Esophagus muscularis mucosa (tissue), 4 donors: ENCODE data around the gene ATP2B2. TPM values are rescaled to one million over a fixed set of nuclear protein-coding genes. Genes with fewer than 3 reads are reported as not detected.

ENCODE experiments used
- DNase-seq: peaks from one replicate; pipeline ENCODE4 v3.0.0-alpha.2; 2017; ENCODE audit errors: extremely low spot score
- H3K27ac ChIP-seq, 4 donors: fragments of 200-600 bp; sonication (generic); replicated peaks in 1 of 4; 1 replicate in 3 of 4; 2 replicates in 1 of 4; pipeline ENCODE4 v1.5.1; 2016 to 2019; ENCODE audit warnings: mild to moderate bottlenecking in 1 of 4
- H3K27me3 ChIP-seq, 4 donors: fragments of 200-600 bp; sonication (generic); one replicate each; pipeline versions ENCODE4 v1.5.1 to v1.6.0; 2016 to 2019
- H3K36me3 ChIP-seq, 4 donors: fragments of 200-600 bp; sonication (generic); one replicate each; pipeline ENCODE4 v1.5.1; 2016 to 2019
- H3K4me1 ChIP-seq, 4 donors: fragments of 200-600 bp; sonication (generic); one replicate each; pipeline ENCODE4 v1.5.1; 2016 to 2019
- H3K4me3 ChIP-seq, 4 donors: fragments of 200-600 bp; sonication (generic); 1 replicate in 2 of 4; 2 replicates in 2 of 4; pipeline ENCODE4 v1.5.1; 2016 to 2019; ENCODE audit warnings: mild to moderate bottlenecking in 4 of 4, moderate library complexity in 1 of 4
- H3K9me3 ChIP-seq, 4 donors: fragments of 200-600 bp; sonication (generic); 1 replicate in 3 of 4; 2 replicates in 1 of 4; pipeline ENCODE4 v1.5.1; 2016 to 2019
- CTCF ChIP-seq, 3 experiments: fragments of 200-600 bp in 2 of 3; fragments of 450-650 bp in 1 of 3; sonication (generic) in 2 of 3; IDR thresholded peaks; one replicate each; pipeline ENCODE4 v1.5.1; 2017 to 2019; ENCODE audit warnings: antibody characterized with exemption in 3 of 3, mild to moderate bottlenecking in 2 of 3, moderate library complexity in 1 of 3
- EP300 ChIP-seq: sonication (generic); formaldehyde crosslinking; IDR thresholded peaks from one replicate; pipeline ENCODE4 v1.6.1; 2017; ENCODE audit warnings: antibody characterized with exemption
- POLR2A ChIP-seq: fragments of 450-650 bp; IDR thresholded peaks from one replicate; pipeline ENCODE4 v1.6.1; 2017; ENCODE audit warnings: antibody characterized with exemption, moderate library complexity, mild to moderate bottlenecking, low read depth
- POLR2AphosphoS5 ChIP-seq, 2 donors: sonication (generic); formaldehyde crosslinking; IDR thresholded peaks; one replicate each; pipeline ENCODE4 v1.6.1; 2017; ENCODE audit warnings: antibody characterized with exemption in 2 of 2
- WGBS: methylation state at CpG from one replicate; pipeline ENCODE4 v1.1.5; 2018; 5-methylcytosine and 5-hydroxymethylcytosine counted together
- intact Hi-C: fragments of 100-400 bp; cut with DNase I; formaldehyde crosslinking; loops from one replicate; pipeline ENCODE4 v1.15.1; 2023
- total RNA-seq, 4 donors: library from RNA; depleted of rRNA; stranded (reverse); fragments of >200 nt; gene quantifications; one replicate each; pipeline versions ENCODE4 v1.1.0 to v1.2.1, GENCODE V29; 2016

Gene ATP2B2
- total RNA-seq, 4 donors from 2014 or later, result under 0.01 to 0.75 (median 0.39) TPM

DNA sequence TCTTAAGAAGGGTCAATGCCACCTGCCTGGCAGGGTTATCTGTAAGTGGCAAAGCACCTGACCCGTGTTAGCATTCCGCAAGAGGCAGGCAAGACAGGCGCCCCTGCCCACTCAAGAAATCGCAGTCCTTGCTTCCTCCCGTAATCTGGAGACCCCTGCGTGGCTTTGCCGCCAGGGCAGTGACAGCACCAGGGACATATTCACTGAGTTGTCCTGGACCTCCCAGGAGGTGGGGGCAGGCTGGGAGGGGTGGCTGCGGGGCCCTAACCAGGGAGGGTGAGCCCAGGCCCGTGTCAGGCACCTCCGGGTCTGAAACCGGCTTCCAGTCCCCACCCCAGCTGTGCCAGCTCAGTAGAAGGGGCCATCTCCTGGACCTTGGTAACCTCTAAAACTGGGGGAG is 168.6 kb downstream of the ATP2B2 start:
- H3K4me3 ChIP-seq, result no peak overlapping the region
- H3K4me1 ChIP-seq, result no peaks in the 10 kb centered on the region
- 66% methylated on average over 11 of the region's 11 CpGs for WGBS
- peaks cover 0 to 28% (median 0%) of the 10 kb centered on the region in 4 donors for H3K27me3 ChIP-seq
- intact Hi-C loops, result no loop called here
- H3K36me3 ChIP-seq, result no peaks in the 10 kb centered on the region
- TF ChIP-seq POLR2A (no peak), CTCF (IDR thresholded peaks at IDR 0.05) (no peak), EP300 (no peak)
- no peaks in the 10 kb centered on the region for H3K9me3 ChIP-seq
- DNase-seq, result no peak
- H3K27ac ChIP-seq, result no peak overlapping the region

DNA sequence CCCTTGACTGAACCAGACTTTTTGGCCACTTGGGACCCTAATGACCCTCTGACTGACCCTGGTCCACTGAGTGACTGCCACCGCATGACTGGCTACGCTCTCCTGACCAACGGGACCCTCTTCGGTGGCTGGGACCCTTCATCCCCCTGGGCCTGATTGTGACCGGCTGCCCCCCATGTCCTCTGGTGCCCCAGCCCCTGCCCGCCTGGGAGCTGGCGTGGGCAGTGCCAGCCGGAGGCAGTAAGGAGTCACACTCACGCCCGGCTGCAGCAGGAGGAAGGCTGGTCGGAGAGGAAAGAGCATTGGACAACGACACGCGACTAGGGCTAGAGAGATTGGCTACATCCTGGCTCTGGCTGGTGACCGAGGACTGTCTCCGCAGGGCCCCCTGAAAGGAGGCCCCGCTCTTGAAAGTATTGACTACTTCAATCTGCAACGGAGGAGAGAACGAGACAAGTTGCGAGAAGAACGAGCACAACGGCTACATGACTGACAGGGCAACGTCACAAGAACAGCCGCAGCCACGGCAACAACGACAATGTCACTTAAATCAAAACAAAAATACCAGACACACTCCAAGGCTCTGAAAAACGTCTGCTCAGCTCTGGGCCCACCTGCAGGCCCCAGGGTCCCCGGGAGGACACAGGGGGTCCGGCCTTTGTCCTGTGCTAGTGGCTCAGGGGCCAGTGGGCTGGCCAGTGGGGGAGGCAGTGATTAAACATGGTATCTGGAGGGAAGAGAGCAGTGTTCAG is 169.3 kb downstream of the ATP2B2 start:
- WGBS, result 88% methylated on average over 29 of the region's 29 CpGs
- Histone ChIP-seq H3K27ac (no peak overlapping the region), H3K27me3 (peaks cover 0 to 35% (median 0%) of the 10 kb centered on the region in 4 donors), H3K4me1 (no peaks in the 10 kb centered on the region), H3K36me3 (no peaks in the 10 kb centered on the region), H3K4me3 (no peak overlapping the region), H3K9me3 (no peaks in the 10 kb centered on the region)
- no peak for TF ChIP-seq POLR2AphosphoS5 (IDR thresholded peaks at IDR 0.05)
- TF ChIP-seq CTCF (IDR thresholded peaks at IDR 0.05), result no peak
- no peak for TF ChIP-seq POLR2A
- no peak for TF ChIP-seq EP300
- DNase-seq, result no peak
- intact Hi-C loops, result no loop called here

DNA sequence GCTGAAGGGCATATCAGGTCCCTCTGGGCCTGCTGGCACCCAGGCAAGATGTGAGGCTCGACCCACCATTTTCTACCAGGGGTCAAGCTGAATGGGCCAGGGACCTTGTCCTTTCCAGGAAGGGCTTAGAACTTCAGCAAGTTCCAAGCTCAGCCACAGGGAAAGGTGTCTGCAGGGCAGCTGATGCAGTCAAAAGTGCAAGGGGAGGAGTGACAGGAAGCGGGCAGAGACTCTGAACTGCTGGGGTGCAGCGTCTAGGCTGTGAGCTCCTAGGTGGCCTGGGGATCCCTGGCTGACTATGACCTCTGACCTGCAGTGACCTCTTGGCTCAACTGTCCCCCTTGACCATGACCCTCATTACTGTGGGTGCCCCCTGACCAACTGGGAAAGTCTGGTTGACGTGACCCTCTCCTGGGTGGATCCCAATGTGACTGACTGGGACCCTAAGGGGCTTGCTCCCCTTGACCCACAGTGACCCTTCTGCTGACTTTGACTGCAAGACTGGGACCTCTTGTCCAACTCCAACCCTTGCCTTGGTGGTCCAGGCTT is 170.1 kb downstream of the ATP2B2 start:
- Histone ChIP-seq H3K36me3 (no peaks in the 10 kb centered on the region), H3K27ac (no peak overlapping the region), H3K9me3 (no peaks in the 10 kb centered on the region), H3K4me1 (no peaks in the 10 kb centered on the region), H3K27me3 (peaks cover 0 to 43% (median 0%) of the 10 kb centered on the region in 4 donors), H3K4me3 (no peak overlapping the region)
- TF ChIP-seq CTCF (IDR thresholded peaks at IDR 0.05) (no peak), POLR2AphosphoS5 (IDR thresholded peaks at IDR 0.05) (no peak), POLR2A (no peak), EP300 (no peak)
- intact Hi-C loops, result no loop called here
- 94% methylated on average over 3 of the region's 4 CpGs for WGBS
- no peak for DNase-seq

DNA sequence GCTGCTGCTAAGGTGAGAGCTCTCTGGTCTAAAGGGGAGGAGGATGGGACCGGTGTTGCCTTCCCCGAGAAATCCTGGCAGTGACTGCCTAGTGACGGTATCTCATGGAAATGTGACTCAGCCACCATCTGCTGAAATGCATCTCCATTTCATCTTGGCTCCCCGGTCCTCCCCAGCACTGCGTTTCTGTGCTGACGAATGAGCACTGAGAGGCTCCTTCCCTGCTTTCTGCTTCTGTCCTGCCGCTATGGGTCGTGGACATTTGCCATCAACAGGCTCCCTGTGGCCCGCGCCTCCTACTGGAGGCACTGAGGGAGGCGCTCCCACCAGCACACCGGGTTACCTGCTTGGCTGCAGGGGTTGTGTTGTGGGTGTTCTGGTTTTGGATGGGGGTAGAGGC is 170.9 kb downstream of the ATP2B2 start:
- intact Hi-C loops, result no loop called here
- H3K9me3 ChIP-seq, result no peaks in the 10 kb centered on the region
- WGBS, result 62% methylated on average over 11 of the region's 12 CpGs
- no peak overlapping the region for H3K4me3 ChIP-seq
- peaks cover 0 to 51% (median 0%) of the 10 kb centered on the region in 4 donors for H3K27me3 ChIP-seq
- H3K36me3 ChIP-seq, result no peaks in the 10 kb centered on the region
- no peaks in the 10 kb centered on the region for H3K4me1 ChIP-seq
- TF ChIP-seq CTCF (IDR thresholded peaks at IDR 0.05) (no peak), POLR2AphosphoS5 (IDR thresholded peaks at IDR 0.05) (no peak), EP300 (no peak), POLR2A (no peak)
- H3K27ac ChIP-seq, result no peak overlapping the region
- no peak for DNase-seq
